ENCODE results near the gene CAPN2.

DNA sequence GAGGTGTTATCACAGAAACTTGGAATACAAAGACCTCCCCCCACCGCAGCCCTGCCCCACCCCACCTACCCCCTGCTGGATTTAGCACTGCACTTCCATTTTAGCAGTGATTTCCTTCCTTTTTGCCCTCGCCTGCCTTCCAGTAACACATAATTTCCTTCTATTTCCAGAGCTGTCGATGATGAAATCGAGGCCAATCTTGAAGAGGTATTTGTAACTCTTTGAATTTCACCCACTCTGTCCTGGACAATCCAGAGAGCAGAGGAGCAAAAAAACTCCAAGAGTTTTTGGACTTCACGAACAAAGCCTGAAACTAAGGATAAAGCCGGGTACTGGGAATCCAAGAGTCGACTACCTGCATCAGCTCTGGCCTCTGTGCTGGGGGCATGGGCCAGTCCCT, 49.1 kb downstream of the CAPN2 start:
- TF ChIP-seq, protein P1, sequence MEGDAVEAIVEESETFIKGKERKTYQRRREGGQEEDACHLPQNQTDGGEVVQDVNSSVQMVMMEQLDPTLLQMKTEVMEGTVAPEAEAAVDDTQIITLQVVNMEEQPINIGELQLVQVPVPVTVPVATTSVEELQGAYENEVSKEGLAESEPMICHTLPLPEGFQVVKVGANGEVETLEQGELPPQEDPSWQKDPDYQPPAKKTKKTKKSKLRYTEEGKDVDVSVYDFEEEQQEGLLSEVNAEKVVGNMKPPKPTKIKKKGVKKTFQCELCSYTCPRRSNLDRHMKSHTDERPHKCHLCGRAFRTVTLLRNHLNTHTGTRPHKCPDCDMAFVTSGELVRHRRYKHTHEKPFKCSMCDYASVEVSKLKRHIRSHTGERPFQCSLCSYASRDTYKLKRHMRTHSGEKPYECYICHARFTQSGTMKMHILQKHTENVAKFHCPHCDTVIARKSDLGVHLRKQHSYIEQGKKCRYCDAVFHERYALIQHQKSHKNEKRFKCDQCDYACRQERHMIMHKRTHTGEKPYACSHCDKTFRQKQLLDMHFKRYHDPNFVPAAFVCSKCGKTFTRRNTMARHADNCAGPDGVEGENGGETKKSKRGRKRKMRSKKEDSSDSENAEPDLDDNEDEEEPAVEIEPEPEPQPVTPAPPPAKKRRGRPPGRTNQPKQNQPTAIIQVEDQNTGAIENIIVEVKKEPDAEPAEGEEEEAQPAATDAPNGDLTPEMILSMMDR (conservative IDR thresholded peaks at IDR 0.05; ENCODE audit: low read length) = no peak
- no peak for TF ChIP-seq EZH2phosphoT487 (IDR thresholded peaks at IDR 0.05; ENCODE audit: borderline replicate concordance, low read depth, low read length)

Data from OCI-LY7 (cell line).